ENCODE measurements around the gene ACOT11.
"Not testable (repeated sequence)": the region's sequence is repeated elsewhere in the genome, so short reads cannot be mapped to it uniquely, and the experiment has no call there.

The ACOT11 gene

GRCh38 chr1:54547601-54548388 is at the start of gene ACOT11:
Gene ACOT11, plus strand, starts transcription at chr1:54548228. Its CDS starts 82 bp downstream, at chr1:54548310.
- DNase-seq (ENCODE audit: low read depth), result peak; percentile 62

DNA sequence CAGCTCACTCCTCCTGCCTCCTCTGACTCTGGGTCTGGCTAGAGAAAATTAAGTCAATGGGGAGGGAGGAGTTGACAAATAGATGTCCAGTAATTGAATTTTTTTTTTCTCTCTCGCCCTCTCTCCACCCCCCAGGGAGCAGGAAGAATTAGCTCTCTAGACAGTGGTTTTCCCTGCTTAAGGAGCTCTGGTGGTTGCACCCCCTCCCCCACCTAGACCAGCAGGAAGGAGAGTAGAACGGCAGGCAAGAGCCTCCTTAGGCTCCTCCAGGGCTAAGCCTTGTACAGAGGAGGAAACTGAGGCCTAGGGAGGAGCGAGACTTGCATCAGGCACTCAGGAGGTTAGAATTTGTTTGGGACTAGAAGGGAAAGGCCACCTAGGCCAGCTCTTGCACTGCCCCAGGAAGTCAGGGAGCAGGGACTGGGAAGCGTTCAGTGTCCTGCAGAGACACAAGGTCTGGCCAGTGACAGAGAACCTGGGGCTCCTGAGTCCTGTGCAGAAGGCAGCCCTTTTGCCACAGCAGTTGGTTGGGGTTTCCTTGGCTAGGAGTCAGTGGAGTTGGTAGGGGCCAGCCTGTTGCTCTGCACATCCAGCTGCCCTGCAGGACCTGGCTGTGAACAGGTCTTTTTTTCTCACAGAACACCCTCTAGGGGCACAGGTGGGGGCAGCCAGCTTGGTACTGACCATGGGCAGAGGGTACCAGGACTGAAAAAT is 49.5 kb upstream of the ACOT11 start:
- no peak for DNase-seq (ENCODE audit: low read depth)

DNA sequence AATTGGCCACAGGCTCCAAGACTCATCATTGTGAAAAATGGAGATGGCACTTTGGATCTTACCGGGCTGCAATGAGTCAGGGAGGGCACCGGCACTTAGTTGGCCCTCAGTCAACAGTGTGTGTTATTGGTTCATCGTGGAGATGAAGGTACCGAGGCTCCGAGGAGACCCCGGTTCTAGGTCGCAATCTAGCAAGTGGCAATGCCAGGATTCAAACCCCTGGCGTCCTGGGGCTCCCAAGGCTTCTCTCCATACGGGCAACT is 49.0 kb upstream of the ACOT11 start:
- DNase-seq (ENCODE audit: low read depth), result no peak

DNA sequence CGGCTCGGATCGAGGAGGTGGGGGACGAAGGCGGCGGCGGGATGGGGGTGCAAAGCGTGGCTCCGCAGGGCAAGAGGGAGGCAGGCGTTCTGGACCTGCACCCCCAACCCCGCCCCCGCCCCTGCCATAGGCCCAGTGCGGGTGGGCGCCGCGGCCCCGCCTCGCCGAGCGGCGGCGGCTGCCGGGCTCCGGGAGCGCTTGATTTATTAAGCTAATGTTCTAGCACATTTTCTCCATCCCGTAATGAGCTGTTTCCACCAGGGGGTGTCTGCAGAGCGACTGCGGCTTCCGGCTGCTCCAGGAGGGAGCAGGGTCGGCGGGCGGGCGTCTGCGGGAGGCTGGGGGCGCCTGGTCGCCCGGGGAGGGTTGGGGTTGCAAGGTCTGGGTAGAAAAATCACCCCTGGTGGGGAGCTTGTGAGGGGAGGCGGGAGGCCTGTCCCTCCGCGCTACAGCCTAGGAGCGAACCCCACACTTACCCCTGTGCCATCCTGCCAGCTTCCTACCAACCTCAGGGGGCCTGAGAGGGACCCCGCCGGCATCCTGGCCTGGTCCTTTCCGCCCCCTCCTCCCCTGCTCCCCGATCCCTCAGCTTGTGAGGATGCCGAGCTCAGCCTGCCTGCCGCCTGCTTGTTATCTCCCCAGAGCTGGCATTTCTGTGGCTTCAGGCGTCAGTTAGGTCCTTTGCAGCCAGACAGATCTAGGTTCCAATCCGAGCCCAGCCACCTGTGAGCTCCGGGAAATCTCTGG is 48.5 kb upstream of the ACOT11 start:
- no peak for DNase-seq (ENCODE audit: low read depth)

- DNase-seq (ENCODE audit: low read depth), result no peak
Measured at GRCh38 chr1:54500107-54500431, 48.0 kb upstream of the ACOT11 start.

DNA sequence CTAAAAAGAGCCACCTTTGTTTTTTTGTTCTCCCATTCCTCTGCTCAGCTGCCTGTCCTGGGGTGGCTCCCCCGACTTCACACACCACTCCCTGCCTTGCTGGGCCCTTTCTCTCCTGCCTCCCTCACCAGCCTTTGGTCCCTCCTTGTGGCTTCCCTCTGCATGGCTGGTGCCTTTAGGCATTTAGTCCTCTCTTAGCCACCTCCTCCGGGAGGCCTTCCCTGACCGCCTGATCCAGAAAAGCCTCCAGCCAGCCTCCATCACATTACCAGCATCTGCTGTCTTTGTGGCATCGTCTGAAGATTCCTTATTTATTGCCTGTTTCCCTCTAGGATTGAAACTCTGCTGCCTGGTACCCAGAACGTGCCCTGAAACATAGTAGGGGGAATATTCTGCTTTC is 46.2 kb upstream of the ACOT11 start:
- no peak for DNase-seq (ENCODE audit: low read depth)

- no peak for DNase-seq (ENCODE audit: low read depth)
Measured at GRCh38 chr1:54502342-54502741, 45.7 kb upstream of the ACOT11 start.

- no peak for DNase-seq (ENCODE audit: low read depth)
Measured at GRCh38 chr1:54506594-54506993, 41.4 kb upstream of the ACOT11 start.

DNA sequence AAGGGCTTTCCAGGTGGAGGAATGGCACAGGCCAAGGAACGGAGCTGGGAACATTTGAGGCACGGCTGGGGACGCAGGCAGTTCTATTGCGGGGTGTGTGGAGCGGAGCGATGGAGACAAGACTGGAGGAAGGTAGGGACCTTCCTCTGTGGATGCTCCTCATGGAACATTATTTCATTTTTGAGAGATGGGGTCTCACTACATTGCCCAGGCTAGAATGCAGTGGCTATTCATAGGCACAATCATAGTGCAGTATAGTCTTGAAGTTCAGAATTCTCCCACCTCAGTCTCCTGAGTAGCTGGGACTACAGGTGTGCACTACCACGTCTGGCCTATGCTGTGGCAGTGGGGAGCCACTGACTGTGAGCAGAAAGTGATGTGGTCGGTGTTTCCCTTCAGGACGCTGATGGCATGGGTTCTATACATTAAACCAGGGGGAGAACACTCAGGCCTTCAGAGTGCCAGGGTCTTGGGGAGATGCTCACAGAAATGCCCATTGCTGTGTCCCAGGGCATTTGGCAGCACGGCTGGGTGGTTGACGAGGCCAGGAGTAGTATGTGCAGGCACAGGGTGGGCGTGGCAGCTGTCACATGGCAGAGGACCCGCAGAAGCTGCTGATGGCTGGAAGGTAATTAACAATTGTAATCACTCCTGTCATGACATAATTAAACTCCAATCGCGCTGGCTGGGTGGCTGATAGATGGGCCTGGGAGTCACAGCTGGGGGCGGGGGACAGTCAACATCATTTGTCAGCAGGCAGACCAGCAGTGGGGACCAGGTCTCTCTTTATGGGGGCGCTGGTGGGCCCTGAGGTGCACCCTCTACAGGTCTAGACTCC is 40.8 kb upstream of the ACOT11 start:
- no peak for DNase-seq (ENCODE audit: low read depth)

DNA sequence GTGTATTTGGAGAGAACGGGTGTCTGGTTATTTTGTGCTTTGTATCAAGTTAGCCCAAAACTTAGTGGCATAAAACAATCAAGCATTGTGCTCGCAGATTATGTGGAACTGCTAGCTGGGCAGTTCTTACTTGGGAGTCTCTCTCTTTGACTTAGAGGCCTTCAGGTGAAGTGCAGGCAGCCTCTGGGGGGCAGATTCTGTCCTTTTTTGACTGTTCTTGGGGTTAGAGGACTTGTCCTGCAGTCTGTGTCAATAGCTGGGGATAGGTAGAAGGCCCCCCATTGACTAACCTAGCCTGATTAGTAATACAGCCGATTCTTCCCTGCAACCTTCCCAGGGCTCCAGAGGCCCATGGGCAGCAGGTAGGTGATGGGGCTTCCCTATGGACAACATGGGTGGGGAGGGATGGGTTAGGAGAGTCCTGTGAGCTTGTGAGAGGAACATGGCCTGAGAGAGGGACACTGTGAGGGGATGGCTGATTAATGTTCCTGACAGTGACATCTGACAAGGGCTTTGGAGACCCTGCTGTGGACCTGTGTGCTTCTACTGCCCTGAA is 37.2 kb upstream of the ACOT11 start:
- no peak for DNase-seq (ENCODE audit: low read depth)

GRCh38 chr1:54513921-54514580 is 34.0 kb upstream of the ACOT11 start:
- DNase-seq (ENCODE audit: low read depth), result not testable (repeated sequence)

DNA sequence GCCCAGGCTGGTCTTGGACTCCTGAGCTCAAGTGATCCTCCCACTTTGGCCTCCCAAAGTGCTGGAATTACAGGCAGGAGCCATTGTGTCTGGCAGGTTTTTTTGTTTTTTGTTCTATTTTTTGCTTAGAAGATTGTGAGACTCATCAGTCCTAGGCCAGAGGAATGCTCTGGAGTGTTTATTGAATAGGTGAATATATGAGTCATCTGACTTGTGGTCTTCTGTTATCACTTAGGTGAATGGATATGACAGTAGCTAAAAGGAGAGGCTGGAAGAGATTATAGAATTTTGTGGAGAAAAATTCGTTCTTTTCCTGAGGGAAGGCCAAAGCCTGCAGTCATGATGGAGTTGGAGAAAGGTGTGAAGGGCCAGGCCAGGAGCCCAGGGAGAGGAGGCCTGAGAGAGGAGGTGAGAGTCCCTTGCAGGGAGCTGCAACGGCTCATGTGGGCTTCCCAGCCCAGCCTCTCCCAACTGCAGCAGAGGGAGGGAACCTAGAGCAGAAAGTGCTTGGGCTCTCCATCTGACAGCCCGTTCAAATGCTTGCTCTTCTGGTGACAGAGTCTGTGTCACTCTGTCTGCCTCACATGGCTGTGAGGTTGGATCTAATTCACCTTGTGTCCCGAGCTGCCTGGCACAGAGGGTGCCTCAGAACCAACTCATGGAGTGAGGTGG is 31.6 kb upstream of the ACOT11 start:
- no peak for DNase-seq (ENCODE audit: low read depth)

GRCh38 chr1:54517496-54517895 is 30.5 kb upstream of the ACOT11 start:
- DNase-seq (ENCODE audit: low read depth), result no peak

- DNase-seq (ENCODE audit: low read depth), result no peak
Measured at GRCh38 chr1:54518489-54518888, 29.5 kb upstream of the ACOT11 start.

DNA sequence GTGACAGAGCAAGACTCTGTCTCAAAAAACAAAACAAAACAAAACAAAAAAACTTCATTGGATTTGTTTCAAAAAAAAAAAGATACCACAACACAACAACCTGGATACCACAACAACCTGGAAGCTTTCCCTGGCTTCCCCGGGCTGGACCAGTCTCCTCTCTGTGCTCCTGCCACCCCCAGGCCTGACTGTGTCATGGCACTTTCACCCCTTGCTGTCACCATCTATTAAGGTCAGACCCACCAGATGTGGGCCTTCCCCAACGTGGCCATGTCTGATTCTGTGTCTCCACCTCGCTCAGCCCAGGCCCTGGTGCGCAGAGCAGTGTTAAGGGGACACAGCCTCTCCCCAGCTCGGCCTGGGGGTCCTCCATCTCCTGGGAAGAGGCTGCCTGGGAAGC is 28.3 kb upstream of the ACOT11 start:
- no peak for DNase-seq (ENCODE audit: low read depth)

- no peak for DNase-seq (ENCODE audit: low read depth)
Measured at GRCh38 chr1:54520631-54521321, 27.3 kb upstream of the ACOT11 start.

DNA sequence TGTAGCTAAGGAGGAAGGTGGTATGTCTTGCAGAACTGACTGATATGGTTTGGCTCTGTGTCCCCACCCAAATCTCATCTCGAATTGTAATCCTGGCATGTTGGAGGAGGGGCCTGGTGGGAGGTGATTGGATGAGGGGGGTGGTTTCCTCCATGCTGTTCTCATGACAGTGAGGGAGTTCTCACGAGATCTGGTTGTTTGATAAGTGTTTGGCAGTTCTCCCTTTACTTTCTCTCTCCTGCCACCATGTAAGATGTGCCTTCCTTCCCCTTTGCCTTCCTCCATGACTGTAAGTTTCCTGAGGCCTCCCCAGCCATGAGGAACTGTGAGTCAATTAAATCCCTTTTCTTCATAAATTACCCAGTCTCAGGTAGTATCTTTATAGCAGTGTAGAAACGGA is 21.5 kb upstream of the ACOT11 start:
- DNase-seq (ENCODE audit: low read depth), result not testable (repeated sequence)

DNA sequence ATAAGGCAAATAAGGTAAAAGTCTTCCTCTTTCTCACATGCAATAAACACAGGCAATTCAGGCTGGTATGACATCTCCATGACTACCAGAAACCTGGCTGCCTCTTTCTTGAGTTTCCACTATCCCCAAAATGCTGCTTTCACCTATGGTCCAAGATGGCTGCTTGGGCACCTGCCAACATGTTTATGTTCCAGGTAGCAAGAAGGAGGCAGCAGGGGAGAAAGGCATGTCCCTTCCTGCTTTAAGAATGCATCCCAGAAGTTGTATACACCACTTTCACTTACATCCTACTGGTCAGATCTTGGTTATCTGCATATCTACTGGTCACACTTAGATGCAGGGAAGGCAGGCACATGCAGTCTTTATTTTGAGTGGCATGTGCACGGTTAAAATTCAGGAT is 19.4 kb upstream of the ACOT11 start:
- no peak for DNase-seq (ENCODE audit: low read depth)

GRCh38 chr1:54532033-54532432 is 16.0 kb upstream of the ACOT11 start:
- no peak for DNase-seq (ENCODE audit: low read depth)

DNA sequence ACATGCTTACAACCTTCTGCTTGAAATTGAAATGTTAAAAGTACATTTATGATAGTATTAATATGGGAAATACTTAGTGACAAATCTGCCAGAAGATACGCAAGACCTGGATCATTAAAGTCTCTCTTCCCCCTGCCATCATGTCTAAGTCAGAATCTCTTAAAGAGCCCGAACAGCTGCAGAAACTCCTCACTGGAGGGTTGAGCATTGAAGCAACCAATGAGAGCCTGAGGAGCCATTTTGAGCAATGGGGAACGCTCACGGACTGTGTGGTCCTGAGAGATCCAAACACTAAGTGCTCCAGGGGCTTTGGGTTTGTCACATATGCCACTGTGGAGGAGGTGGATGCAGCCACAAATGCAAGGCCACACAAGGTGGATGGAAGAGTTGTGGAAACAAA is 11.4 kb upstream of the ACOT11 start:
- not testable (repeated sequence) for DNase-seq (ENCODE audit: low read depth)
